A673 (cell line): ENCODE data around the gene FGF14. TPM values are rescaled to one million over a fixed set of nuclear protein-coding genes. Genes with fewer than 3 reads are reported as not detected.

Experiments
- BruUV-seq: library from RNA; stranded (reverse); fragments of 400-500 nt; replicated peaks from 2 replicates; lab custom pipeline; 2021; lab: Mats Ljungman, UMichigan
- CTCF ChIA-PET: fragments of 300-600 bp; sonication (Branson Sonifier 250); formaldehyde crosslinking; loops from one replicate; lab custom pipeline; 2022; ENCODE audit warnings: antibody characterized with exemption; lab: Charles Lee
- POLR2A ChIA-PET: fragments of 300-600 bp; sonication (Branson Sonifier 250); formaldehyde crosslinking; loops from one replicate; lab custom pipeline; 2022; ENCODE audit warnings: antibody characterized with exemption; ENCODE audit not compliant: low non-redundant PET; lab: Charles Lee
- DNase-seq: peaks from one replicate; pipeline ENCODE4 v3.0.0-alpha.2; 2015; ENCODE audit warnings: low spot score
- H3K27ac ChIP-seq: fragments of 200-600 bp; sonication (generic); 2 replicates; pipeline ENCODE4 v1.5.1; 2016; ENCODE audit warnings: mixed run types, low read depth, mild to moderate bottlenecking, mixed read lengths, antibody characterized with exemption, low read length; ENCODE audit not compliant: poor library complexity, severe bottlenecking
- H3K27me3 ChIP-seq: fragments of 200-600 bp; sonication (generic); replicated peaks from 2 replicates; pipeline ENCODE4 v1.6.1; 2017; ENCODE audit warnings: mixed run types, low read depth, mild to moderate bottlenecking, mixed read lengths, antibody characterized with exemption, low read length; ENCODE audit not compliant: insufficient read depth, poor library complexity
- H3K36me3 ChIP-seq: fragments of 200-600 bp; sonication (generic); 2 replicates; pipeline ENCODE4 v1.6.1; 2016; ENCODE audit warnings: mixed run types, mild to moderate bottlenecking, mixed read lengths, antibody characterized with exemption, low read length; ENCODE audit not compliant: insufficient read depth, poor library complexity, severe bottlenecking
- H3K4me1 ChIP-seq: fragments of 200-600 bp; sonication (generic); 2 replicates; pipeline ENCODE4 v1.6.1; 2017; ENCODE audit warnings: mixed run types, mild to moderate bottlenecking, mixed read lengths, antibody characterized with exemption, low read length; ENCODE audit not compliant: insufficient read depth, poor library complexity, severe bottlenecking
- H3K4me3 ChIP-seq: fragments of 200-600 bp; sonication (generic); 2 replicates; pipeline ENCODE4 v1.5.1; 2016; ENCODE audit warnings: low read depth, mixed run types, mild to moderate bottlenecking, mixed read lengths, low read length; ENCODE audit not compliant: poor library complexity, severe bottlenecking
- H3K9me3 ChIP-seq: fragments of 200-600 bp; sonication (generic); 2 replicates; pipeline ENCODE4 v1.6.1; 2016; ENCODE audit warnings: mixed run types, low read depth, mild to moderate bottlenecking, mixed read lengths, antibody characterized with exemption, low read length; ENCODE audit not compliant: poor library complexity, severe bottlenecking
- CTCF ChIP-seq: fragments of 300-800, 200-600 bp; sonication (generic); conservative IDR thresholded peaks from 2 replicates; pipeline ENCODE4 v1.5.1; 2017; ENCODE audit warnings: low read depth, mild to moderate bottlenecking, antibody characterized with exemption, low read length, moderate library complexity, mixed read lengths
- EZH2 ChIP-seq: fragments of 200-600 bp; sonication (generic); IDR thresholded peaks from 2 replicates; pipeline ENCODE4 v1.6.1; 2017; ENCODE audit warnings: borderline replicate concordance, low read depth, mild to moderate bottlenecking, mixed read lengths, antibody characterized with exemption, low read length; ENCODE audit not compliant: poor library complexity, severe bottlenecking
- intact Hi-C: fragments of 100-400 bp; cut with micrococcal nuclease; formaldehyde crosslinking; loops from one replicate; pipeline ENCODE4 v1.10.0; 2022; ENCODE audit not compliant: unreplicated experiment
- total RNA-seq: library from RNA; stranded (reverse); gene quantifications from 2 replicates; pipeline ENCODE4 v1.2.3, GENCODE V29; 2021

The FGF14 gene
- total RNA-seq, 1 experiment from 2014 or later = 19.7 TPM

- TF ChIP-seq CTCF (no peak), EZH2 (no peak)
- no peak overlapping the region for H3K27ac ChIP-seq
- CTCF ChIA-PET = no interaction called here
These were observed 571.8 kb downstream of the FGF14 start for GRCh38 chr13:101830035-101830434.

GRCh38 chr13:101829484-101829883, 572.4 kb downstream of the FGF14 start:
- ChIA-PET POLR2A (no interaction called here), CTCF (no interaction called here)
- Histone ChIP-seq H3K9me3 (no peaks in the 10 kb centered on the region), H3K27ac (no peak overlapping the region), H3K27me3 (no peaks in the 10 kb centered on the region), H3K36me3 (no peaks in the 10 kb centered on the region), H3K4me3 (no peak overlapping the region), H3K4me1 (no peaks in the 10 kb centered on the region)
- TF ChIP-seq EZH2 (no peak), CTCF (no peak)
- no peak for DNase-seq
- intact Hi-C loops = no loop called here
- no TSS peak for BruUV-seq

More at GRCh38 chr13:101830035-101830434, 571.8 kb downstream of the FGF14 start:
- no peak overlapping the region for H3K4me3 ChIP-seq
- intact Hi-C loops = no loop called here
- H3K27me3 ChIP-seq = no peaks in the 10 kb centered on the region
- BruUV-seq = no TSS peak
- no peaks in the 10 kb centered on the region for H3K4me1 ChIP-seq
- no peaks in the 10 kb centered on the region for H3K9me3 ChIP-seq
- DNase-seq = no peak
- H3K36me3 ChIP-seq = no peaks in the 10 kb centered on the region
- POLR2A ChIA-PET = no interaction called here

- no peaks in the 10 kb centered on the region for H3K27me3 ChIP-seq
- H3K9me3 ChIP-seq = no peaks in the 10 kb centered on the region
- no peaks in the 10 kb centered on the region for H3K36me3 ChIP-seq
- CTCF ChIA-PET = no interaction called here
- DNase-seq = no peak
- H3K27ac ChIP-seq = no peak overlapping the region
- no TSS peak for BruUV-seq
- H3K4me3 ChIP-seq = no peak overlapping the region
- intact Hi-C loops = no loop called here
- TF ChIP-seq CTCF = no peak
- no peak for TF ChIP-seq EZH2
- POLR2A ChIA-PET = no interaction called here
- H3K4me1 ChIP-seq = no peaks in the 10 kb centered on the region
These were observed 573.7 kb downstream of the FGF14 start for GRCh38 chr13:101828119-101828518.
